Epithelial cell of esophagus (primary cell): ENCODE measurements around the gene HOXB9.

ENCODE experiments used
- DNase-seq: peaks from one replicate; pipeline ENCODE4 v3.0.0; 2010; ENCODE audit warnings: low read depth
- H3K4me3 ChIP-seq: 2 replicates; pipeline ENCODE4 v1.5.1; 2011; ENCODE audit warnings: mild to moderate bottlenecking, low read length, control low read depth
- TF ChIP-seq, protein P1 (sequence below): IDR thresholded peaks from 2 replicates; pipeline ENCODE4 v1.5.1; 2011; ENCODE audit warnings: low read depth, mild to moderate bottlenecking, low read length, control low read depth, inconsistent platforms; ENCODE audit not compliant: insufficient read depth; ENCODE audit errors: missing control alignments

HOXB9 gene

DNA sequence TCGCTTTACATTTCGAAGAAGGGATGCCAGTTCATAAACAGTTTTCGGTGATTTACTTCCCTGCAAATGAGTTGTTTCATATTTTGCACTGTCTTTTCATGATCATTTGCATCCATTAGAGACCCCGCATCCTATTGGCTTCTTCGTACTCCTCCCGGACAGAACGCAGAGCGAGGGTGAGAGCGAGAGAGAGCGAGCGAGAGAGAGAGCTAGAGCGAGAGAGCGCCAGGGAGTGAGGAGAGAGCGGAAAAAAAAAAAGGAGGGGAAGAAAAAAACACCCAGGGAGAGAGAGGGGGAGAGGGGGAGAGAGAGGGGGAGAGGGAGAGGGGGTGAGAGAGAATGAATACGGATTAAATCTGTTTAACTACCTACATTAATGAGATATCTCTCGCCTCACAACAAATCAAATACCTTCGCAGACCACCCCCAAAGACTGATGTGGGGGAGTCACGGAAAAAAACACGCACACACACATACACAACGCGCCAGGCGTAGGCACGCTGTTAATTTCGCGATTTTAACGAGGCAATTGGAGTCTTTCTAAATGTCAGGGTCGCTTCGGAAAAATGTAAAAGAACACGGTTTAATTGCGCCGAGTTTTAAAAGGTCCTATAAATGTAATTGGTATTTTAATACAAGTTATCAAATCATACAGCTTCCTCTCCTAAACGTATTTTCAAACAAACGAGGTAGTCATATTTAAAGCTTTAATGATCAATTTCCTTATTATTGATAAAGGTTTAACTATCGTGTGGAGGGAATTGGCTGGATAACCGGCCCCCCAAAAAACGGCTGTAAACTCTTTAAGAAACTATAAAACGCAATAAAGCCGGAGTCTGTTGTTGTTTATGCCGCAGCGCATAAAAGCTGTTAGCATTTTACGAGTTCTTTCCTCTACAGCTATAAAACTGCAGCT lies 10.9 kb downstream of the HOXB9 start, which contains the start of gene HOXB8:
TSS of gene HOXB8 (minus strand) at position 246 of the 916 bp plus-strand sequence. CDS start 588 bp downstream, outside the sequence.
- TF ChIP-seq, protein P1, sequence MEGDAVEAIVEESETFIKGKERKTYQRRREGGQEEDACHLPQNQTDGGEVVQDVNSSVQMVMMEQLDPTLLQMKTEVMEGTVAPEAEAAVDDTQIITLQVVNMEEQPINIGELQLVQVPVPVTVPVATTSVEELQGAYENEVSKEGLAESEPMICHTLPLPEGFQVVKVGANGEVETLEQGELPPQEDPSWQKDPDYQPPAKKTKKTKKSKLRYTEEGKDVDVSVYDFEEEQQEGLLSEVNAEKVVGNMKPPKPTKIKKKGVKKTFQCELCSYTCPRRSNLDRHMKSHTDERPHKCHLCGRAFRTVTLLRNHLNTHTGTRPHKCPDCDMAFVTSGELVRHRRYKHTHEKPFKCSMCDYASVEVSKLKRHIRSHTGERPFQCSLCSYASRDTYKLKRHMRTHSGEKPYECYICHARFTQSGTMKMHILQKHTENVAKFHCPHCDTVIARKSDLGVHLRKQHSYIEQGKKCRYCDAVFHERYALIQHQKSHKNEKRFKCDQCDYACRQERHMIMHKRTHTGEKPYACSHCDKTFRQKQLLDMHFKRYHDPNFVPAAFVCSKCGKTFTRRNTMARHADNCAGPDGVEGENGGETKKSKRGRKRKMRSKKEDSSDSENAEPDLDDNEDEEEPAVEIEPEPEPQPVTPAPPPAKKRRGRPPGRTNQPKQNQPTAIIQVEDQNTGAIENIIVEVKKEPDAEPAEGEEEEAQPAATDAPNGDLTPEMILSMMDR: no peak
- H3K4me3 ChIP-seq: no peak within 1 kb of the TSS
- DNase-seq: no peak

DNA sequence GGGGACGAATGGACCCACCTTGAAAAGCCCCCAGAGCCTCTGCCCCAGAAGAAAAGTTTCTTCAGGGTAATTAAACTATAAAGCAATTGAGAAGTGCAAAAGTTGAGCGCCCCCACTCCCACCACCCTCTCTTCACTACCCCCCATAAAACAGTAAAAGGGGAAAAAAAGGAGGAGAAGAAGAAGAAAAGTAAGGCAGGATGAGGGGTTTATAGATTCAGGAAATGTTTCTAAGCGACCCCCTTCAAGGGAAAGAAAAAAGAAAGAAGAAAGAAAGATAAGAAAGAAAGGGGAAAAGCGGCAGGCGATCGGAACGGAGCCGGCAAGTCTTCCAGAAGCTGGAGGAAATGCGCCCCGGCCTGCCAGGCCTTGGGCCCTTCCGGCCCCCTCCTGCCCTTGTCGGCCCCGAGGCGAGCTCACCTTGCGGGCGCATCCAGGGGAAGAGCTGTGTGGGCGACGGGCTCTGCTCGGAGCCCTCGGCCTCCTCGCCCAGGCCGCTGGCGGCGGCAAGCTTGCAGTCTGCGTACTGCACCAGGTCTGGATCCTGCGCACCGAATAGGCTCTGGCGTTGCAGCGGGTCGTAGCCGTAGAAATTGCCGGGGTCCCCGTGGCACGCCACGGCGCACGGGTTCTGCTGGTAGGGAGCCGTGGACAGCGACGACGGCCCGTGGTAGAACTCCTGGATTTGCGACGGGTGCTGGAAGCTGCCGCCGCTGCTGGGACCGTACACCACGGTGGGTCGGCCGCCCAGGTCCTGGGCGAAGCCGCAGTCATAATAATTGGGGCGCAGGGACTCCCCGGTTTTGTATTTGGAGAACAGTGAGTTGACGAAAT lies 12.1 kb downstream of the HOXB9 start:
- TF ChIP-seq, protein P1: no peak
- no peak overlapping the region for H3K4me3 ChIP-seq
- peak; percentile 25 for DNase-seq

DNA sequence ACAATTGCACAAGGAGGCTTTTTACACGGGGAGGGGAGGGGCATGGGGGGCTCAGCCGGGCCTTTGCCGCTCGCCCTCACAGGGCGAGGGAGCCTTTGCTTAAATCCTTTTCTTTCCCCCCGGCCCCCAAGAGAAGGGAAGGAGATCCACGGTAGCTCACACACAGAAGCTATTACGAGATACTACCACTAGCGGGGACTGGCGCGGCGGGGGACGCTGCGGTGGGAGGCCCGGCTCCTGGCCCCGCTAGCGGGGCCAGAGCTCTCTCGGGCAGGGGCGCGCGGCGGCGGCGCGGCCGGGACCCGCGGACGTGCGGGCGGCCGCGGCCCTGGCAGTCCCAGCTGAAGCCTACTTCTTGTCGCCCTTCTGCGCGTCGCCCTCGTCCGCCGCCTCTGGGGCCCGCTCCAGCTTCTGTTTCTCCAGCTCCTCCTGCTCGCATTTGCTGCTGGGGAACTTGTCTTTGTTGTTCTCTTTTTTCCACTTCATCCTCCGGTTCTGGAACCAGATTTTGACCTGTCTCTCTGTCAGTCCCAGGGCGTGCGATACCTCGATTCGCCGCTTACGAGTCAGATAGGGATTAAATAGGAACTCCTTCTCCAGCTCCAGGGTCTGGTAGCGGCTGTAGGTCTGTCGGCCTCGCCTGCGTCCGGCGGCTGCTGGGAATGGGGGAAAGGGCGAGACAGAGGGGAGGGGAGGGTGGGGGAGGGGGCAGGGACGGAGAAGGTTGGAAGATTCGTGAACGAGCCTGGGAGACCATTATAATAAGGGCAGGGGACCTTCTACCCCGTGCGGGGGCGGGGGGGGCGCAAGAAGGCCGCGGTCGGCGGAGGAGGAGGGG lies 13.1 kb downstream of the HOXB9 start:
- TF ChIP-seq, protein P1: no peak
- no peak overlapping the region for H3K4me3 ChIP-seq
- peak; percentile 22 for DNase-seq

DNA sequence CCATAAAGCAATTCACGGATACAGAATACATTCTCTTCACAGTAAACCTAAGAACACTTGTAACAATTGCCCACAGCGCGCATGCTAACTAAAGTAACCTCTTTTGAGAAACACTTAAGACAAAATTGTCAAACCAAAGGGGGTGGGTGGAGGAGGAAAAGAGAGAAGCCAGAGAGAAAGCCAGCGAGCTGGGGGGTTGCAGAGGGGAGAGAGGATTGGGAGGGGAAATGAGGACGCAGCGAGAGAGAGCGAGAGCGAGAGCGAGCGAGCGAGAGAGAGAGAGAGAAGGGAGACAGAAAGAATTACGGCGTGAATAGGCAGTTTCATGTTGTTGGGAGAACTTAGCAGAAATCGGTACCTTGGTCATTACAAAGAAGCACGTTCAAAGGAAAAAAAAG lies 13.7 kb downstream of the HOXB9 start:
- no peak for DNase-seq
- H3K4me3 ChIP-seq: no peak overlapping the region
- TF ChIP-seq, protein P1: no peak

DNA sequence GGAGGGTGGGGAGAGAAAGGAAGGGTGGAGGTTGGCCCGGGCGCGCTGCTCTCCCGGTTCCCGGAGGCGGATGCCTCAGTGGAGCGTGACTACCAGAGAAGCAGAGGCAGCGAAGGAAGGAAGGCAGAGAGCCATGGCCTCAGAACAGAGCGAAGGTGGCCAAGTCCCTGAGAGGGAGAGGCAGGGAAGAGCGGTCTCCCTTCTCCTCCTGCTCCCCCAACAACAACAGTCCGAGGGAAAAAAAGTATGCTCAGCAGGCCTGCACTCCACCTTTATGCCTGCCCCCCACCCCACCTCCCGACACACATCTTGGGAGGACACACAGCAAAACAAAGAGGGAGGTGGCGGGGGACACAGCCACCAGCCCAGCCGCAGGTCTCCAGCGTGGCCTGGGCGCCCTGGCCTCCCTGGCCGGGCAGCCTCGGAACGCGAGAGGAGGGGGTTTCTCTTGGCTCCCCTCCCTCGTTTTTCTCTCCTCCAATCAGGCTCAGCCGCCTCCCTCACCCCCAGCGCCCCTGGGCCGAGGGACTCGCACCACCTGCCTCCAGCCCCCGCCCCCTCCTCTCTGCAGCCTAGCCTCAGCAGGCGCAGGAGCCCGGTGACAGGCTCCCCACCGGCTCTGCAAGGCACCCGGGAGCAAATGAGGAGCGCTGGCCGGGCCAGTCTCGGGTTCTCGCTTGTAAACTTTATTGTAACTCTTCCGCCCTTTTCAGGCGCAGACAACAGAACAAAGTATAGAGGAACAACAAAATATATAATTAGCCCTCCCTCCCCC lies 14.3 kb downstream of the HOXB9 start:
- TF ChIP-seq, protein P1: no peak
- no peak for DNase-seq
- no peak overlapping the region for H3K4me3 ChIP-seq

DNA sequence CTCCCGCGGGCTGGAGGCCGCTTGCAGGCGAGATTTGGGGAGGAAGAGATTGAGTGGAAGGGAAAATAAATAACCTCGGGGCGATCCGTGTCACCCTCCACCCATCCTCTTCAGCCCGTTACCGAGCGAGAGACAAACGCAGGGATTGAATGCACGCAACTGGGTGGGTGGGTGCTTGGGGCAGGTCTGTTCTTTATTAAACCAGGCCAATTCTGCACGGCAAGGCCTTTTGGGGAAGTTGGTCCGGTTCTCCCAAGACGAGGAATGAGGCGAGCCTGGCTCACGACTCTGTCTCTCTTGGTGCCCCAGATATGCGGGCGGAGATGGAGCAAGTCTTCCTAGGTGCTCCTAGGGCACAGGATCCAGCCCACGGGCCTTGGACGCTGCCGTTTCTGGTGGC lies 14.9 kb downstream of the HOXB9 start:
- no peak overlapping the region for H3K4me3 ChIP-seq
- TF ChIP-seq, protein P1: no peak
- DNase-seq: no peak
